H1 (cell line): ENCODE results near the gene LTF. TPM values are rescaled to one million over a fixed set of nuclear protein-coding genes. Genes with fewer than 3 reads are reported as not detected.

Experiments used
- CTCF ChIA-PET: fragments of 300-600 bp; sonication (Branson Sonifier 250); formaldehyde crosslinking; loops from one replicate; lab custom pipeline; 2021; ENCODE audit not compliant: partially characterized antibody; lab: Charles Lee
- POLR2A ChIA-PET: fragments of 300-600 bp; sonication (Branson Sonifier 250); formaldehyde crosslinking; loops from one replicate; lab custom pipeline; 2021; ENCODE audit warnings: inconsistent platforms; ENCODE audit not compliant: partially characterized antibody; lab: Charles Lee
- DNase-seq, 2 experiments: peaks; one replicate each; pipeline versions ENCODE4 v3.0.0 to v3.0.0-alpha.2; 2010 to 2022; ENCODE audit warnings: low spot score in 2 of 2, low read depth in 1 of 2, mixed read lengths in 1 of 2
- FAIRE-seq: peaks from 2 replicates; lab custom pipeline; 2011; peaks lifted over from hg19 to GRCh38; lab: Jason Lieb, UNC
- H2AFZ ChIP-seq: 2 replicates; pipeline ENCODE4 v1.8.1; 2012; ENCODE audit warnings: low read length, inconsistent platforms
- H2AK5ac ChIP-seq: 2 replicates; pipeline ENCODE4 v1.6.1; 2013; ENCODE audit warnings: low read depth, low read length
- H2BK120ac ChIP-seq: replicated peaks from 2 replicates; pipeline ENCODE3; 2013; ENCODE audit warnings: low read depth, low read length, inconsistent platforms
- H2BK12ac ChIP-seq: 2 replicates; pipeline ENCODE4 v1.6.1; 2013; ENCODE audit warnings: low read depth, low read length
- H2BK15ac ChIP-seq: 2 replicates; pipeline ENCODE4 v1.6.1; 2013; ENCODE audit warnings: low read length
- H2BK20ac ChIP-seq: 2 replicates; pipeline ENCODE4 v1.6.1; 2013; ENCODE audit warnings: low read length
- H2BK5ac ChIP-seq: 2 replicates; pipeline ENCODE4 v1.6.1; 2013; ENCODE audit warnings: low read depth, low read length
- H3K14ac ChIP-seq: 2 replicates; pipeline ENCODE4 v1.6.1; 2013; ENCODE audit warnings: inconsistent platforms; ENCODE audit not compliant: insufficient read length
- H3K18ac ChIP-seq: 2 replicates; pipeline ENCODE4 v1.6.1; 2013; ENCODE audit warnings: low read length; ENCODE audit errors: extremely low read depth
- H3K23ac ChIP-seq: 2 replicates; pipeline ENCODE4 v1.6.1; 2013; ENCODE audit warnings: inconsistent platforms; ENCODE audit not compliant: insufficient read length
- H3K23me2 ChIP-seq: 2 replicates; pipeline ENCODE4 v1.6.1; 2013; ENCODE audit warnings: low read depth, low read length
- H3K27ac ChIP-seq: 2 replicates; pipeline ENCODE4 v1.6.1; 2011; ENCODE audit warnings: low read depth, low read length, inconsistent platforms
- H3K27me3 ChIP-seq, 4 experiments: replicated peaks in 1 of 4; 1 replicate in 1 of 4; 2 replicates in 3 of 4; pipeline versions ENCODE4 v1.6.1 to v1.8.1; 2011 to 2013; ENCODE audit warnings: low read length in 3 of 4, mild to moderate bottlenecking in 3 of 4, inconsistent platforms in 2 of 4, mixed read lengths in 2 of 4, moderate library complexity in 1 of 4; ENCODE audit not compliant: control insufficient read depth in 3 of 4, insufficient read depth in 3 of 4; ENCODE audit errors: extremely low read depth in 1 of 4
- H3K36me3 ChIP-seq, 4 experiments: 2 replicates each; pipeline versions ENCODE4 v1.6.1 to v1.8.1; 2011 to 2013; ENCODE audit warnings: mild to moderate bottlenecking in 4 of 4, low read length in 3 of 4, moderate library complexity in 2 of 4, control low read depth in 1 of 4, inconsistent platforms in 1 of 4; ENCODE audit not compliant: insufficient read depth in 4 of 4, control insufficient read depth in 2 of 4
- H3K4ac ChIP-seq: replicated peaks from 2 replicates; pipeline ENCODE3; 2013; ENCODE audit warnings: low read length, low read depth, mixed read lengths, inconsistent platforms; ENCODE audit not compliant: insufficient read length
- H3K4me1 ChIP-seq, 4 experiments: replicated peaks in 1 of 4; 1 replicate in 1 of 4; 2 replicates in 3 of 4; pipeline versions ENCODE4 v1.6.1 to v1.8.1; 2011 to 2013; ENCODE audit warnings: low read length in 3 of 4, inconsistent platforms in 2 of 4, mixed read lengths in 1 of 4; ENCODE audit not compliant: insufficient read depth in 4 of 4, control insufficient read depth in 3 of 4
- H3K4me2 ChIP-seq, 2 experiments: 2 replicates each; pipeline versions ENCODE4 v1.6.1 to v1.8.1; 2011 to 2013; ENCODE audit warnings: low read depth in 2 of 2, low read length in 2 of 2, control low read depth in 1 of 2, inconsistent platforms in 1 of 2, mild to moderate bottlenecking in 1 of 2; ENCODE audit not compliant: insufficient read depth in 1 of 2
- H3K4me3 ChIP-seq, 4 experiments: fragments of 200-600, 300-600 bp in 1 of 4; sonication (generic), shearing (Covaris generic), sonication (Bioruptor Twin) in 1 of 4; 2 replicates each; pipeline versions ENCODE4 v1.5.1 to v1.8.1; 2011 to 2016; ENCODE audit warnings: low read length in 4 of 4, low read depth in 3 of 4, control low read depth in 2 of 4, inconsistent platforms in 2 of 4, mild to moderate bottlenecking in 2 of 4, mixed read lengths in 1 of 4, moderate library complexity in 1 of 4; ENCODE audit not compliant: insufficient read depth in 2 of 4; ENCODE audit errors: extremely low read depth in 1 of 4
- H3K56ac ChIP-seq: replicated peaks from 2 replicates; pipeline ENCODE3; 2013; ENCODE audit warnings: low read depth, mild to moderate bottlenecking, mixed read lengths, low read length, inconsistent platforms; ENCODE audit not compliant: insufficient read length
- H3K79me1 ChIP-seq: 2 replicates; pipeline ENCODE4 v1.6.1; 2013; ENCODE audit warnings: low read depth, low read length, control low read depth
- H3K79me2 ChIP-seq, 2 experiments: 2 replicates each; pipeline versions ENCODE4 v1.6.1 to v1.8.1; 2012 to 2013; ENCODE audit warnings: low read length in 2 of 2, mild to moderate bottlenecking in 2 of 2, inconsistent platforms in 1 of 2; ENCODE audit not compliant: insufficient read depth in 2 of 2, control insufficient read depth in 1 of 2
- H3K9ac ChIP-seq, 4 experiments: replicated peaks in 1 of 4; 1 replicate in 1 of 4; 2 replicates in 3 of 4; pipeline versions ENCODE4 v1.6.1 to v1.8.1; 2011 to 2013; ENCODE audit warnings: low read depth in 3 of 4, low read length in 3 of 4, control low read depth in 2 of 4, mild to moderate bottlenecking in 2 of 4, moderate library complexity in 2 of 4, inconsistent platforms in 1 of 4; ENCODE audit errors: extremely low read depth in 1 of 4
- H3K9me3 ChIP-seq, 2 experiments: 2 replicates each; pipeline versions ENCODE4 v1.6.1 to v1.8.1; 2012 to 2013; ENCODE audit warnings: mild to moderate bottlenecking in 2 of 2, moderate library complexity in 2 of 2, control low read depth in 1 of 2, inconsistent platforms in 1 of 2, low read depth in 1 of 2, low read length in 1 of 2, mixed read lengths in 1 of 2; ENCODE audit not compliant: insufficient read depth in 2 of 2
- H4K20me1 ChIP-seq, 2 experiments: replicated peaks in 1 of 2; 2 replicates each; pipeline versions ENCODE3 to v1.8.1; 2011 to 2013; ENCODE audit warnings: inconsistent platforms in 2 of 2, low read length in 2 of 2, mild to moderate bottlenecking in 1 of 2; ENCODE audit not compliant: insufficient read depth in 2 of 2, control insufficient read depth in 1 of 2
- H4K5ac ChIP-seq: 2 replicates; pipeline ENCODE4 v1.6.1; 2013; ENCODE audit warnings: low read length, low read depth, mixed read lengths, inconsistent platforms; ENCODE audit not compliant: insufficient read length
- H4K8ac ChIP-seq: 2 replicates; pipeline ENCODE4 v1.8.0; 2013; ENCODE audit warnings: mild to moderate bottlenecking, moderate library complexity, low read length, inconsistent platforms; ENCODE audit not compliant: insufficient read depth; ENCODE audit errors: extremely low read depth
- H4K91ac ChIP-seq: replicated peaks from 2 replicates; pipeline ENCODE3; 2013; ENCODE audit warnings: low read length, mixed read lengths, inconsistent platforms; ENCODE audit not compliant: insufficient read length
- CHD2 ChIP-seq: IDR thresholded peaks from 2 replicates; pipeline ENCODE4 v1.6.1; 2012; ENCODE audit warnings: low read length, improper control_type of control experiment
- CTCF ChIP-seq, 3 experiments: IDR thresholded peaks; 1 replicate in 2 of 3; 2 replicates in 1 of 3; pipeline versions ENCODE4 v1.5.1 to v1.6.1; 2011; ENCODE audit warnings: low read length in 3 of 3, mild to moderate bottlenecking in 3 of 3, inconsistent platforms in 2 of 3, low read depth in 1 of 3, moderate library complexity in 1 of 3; ENCODE audit not compliant: insufficient read depth in 1 of 3; ENCODE audit errors: control extremely low read depth in 1 of 3
- FOSL1 ChIP-seq: IDR thresholded peaks from 2 replicates; pipeline ENCODE4 v1.6.1; 2011; ENCODE audit warnings: mild to moderate bottlenecking, low read depth, low read length, moderate library complexity; ENCODE audit not compliant: insufficient read depth
- KDM1A ChIP-seq: fragments of 200-600, 300-600 bp; sonication (generic); IDR thresholded peaks from 2 replicates; pipeline ENCODE4 v1.7.1; 2016; ENCODE audit warnings: mild to moderate bottlenecking, low read length, borderline replicate concordance
- NRF1 ChIP-seq: IDR thresholded peaks from 2 replicates; pipeline ENCODE4 v1.6.1; 2011; ENCODE audit warnings: mild to moderate bottlenecking, low read depth, low read length, improper control_type of control experiment
- RAD21 ChIP-seq, 2 experiments: IDR thresholded peaks in 1 of 2; conservative IDR thresholded peaks in 1 of 2; 2 replicates each; pipeline ENCODE4 v1.6.1; 2011; ENCODE audit warnings: low read depth in 2 of 2, low read length in 2 of 2, improper control_type of control experiment in 1 of 2, inconsistent platforms in 1 of 2, mild to moderate bottlenecking in 1 of 2, moderate library complexity in 1 of 2
- RBBP5 ChIP-seq: IDR thresholded peaks from 2 replicates; pipeline ENCODE4 v1.7.1; 2012; ENCODE audit warnings: low read depth, mild to moderate bottlenecking, inconsistent platforms, low read length, moderate library complexity, borderline replicate concordance
- SP4 ChIP-seq: IDR thresholded peaks from 2 replicates; pipeline ENCODE4 v1.6.1; 2012; ENCODE audit warnings: low read length, inconsistent platforms
- TAF7 ChIP-seq: optimal IDR thresholded peaks from 2 replicates; pipeline ENCODE3; 2011; ENCODE audit warnings: low read depth, mild to moderate bottlenecking, inconsistent platforms, low read length, moderate library complexity, borderline replicate concordance
- WGBS, 2 experiments: shearing (Covaris generic) in 1 of 2; methylation state at CpG; one replicate each; pipeline versions ENCODE4 v1.1.6 to v1.1.7; 2013 to 2015; ENCODE audit warnings: low lambda C conversion rate in 2 of 2, mixed read lengths in 2 of 2, inconsistent platforms in 1 of 2, low coverage in 1 of 2, missing lambda C conversion rate in 1 of 2; ENCODE audit not compliant: insufficient replicate concordance in 2 of 2, insufficient coverage in 1 of 2, insufficient read length in 1 of 2; ENCODE audit errors: extremely low coverage in 1 of 2, missing lambda C conversion rate in 1 of 2; 5-methylcytosine and 5-hydroxymethylcytosine counted together
- polyA plus RNA-seq, 7 experiments: library from polyadenylated mRNA; depleted of rRNA in 3 of 7; stranded (reverse) in 5 of 7; unstranded in 2 of 7; fragments of >200 nt in 5 of 7; fragments of 200-250 nt in 2 of 7; gene quantifications; 1 replicate in 5 of 7; 2 replicates in 1 of 7; 4 replicates in 1 of 7; pipeline versions ENCODE4 v1.2.1 to v1.2.3, GENCODE V29; 2011 to 2013; ENCODE audit warnings: missing spikeins in 2 of 7, mixed read lengths in 2 of 7
- total RNA-seq: library from RNA; stranded (reverse); fragmentation: NEBNext Ultra II Directional; extraction: Animal tissue kit (Norgen Biotek cat#: 25700); gene quantifications from 2 replicates; pipeline ENCODE4 v1.2.1, GENCODE V29; 2021

Gene LTF
- total and polyA plus RNA-seq, 2 of the 8 experiments (the other 6 are each of a cell fraction or from before 2014, with no cell fraction given) = 0.23 to 0.99 TPM

- Histone ChIP-seq H3K14ac (no peak overlapping the region), H3K4me2 (no peak overlapping the region), H3K23ac (no peak overlapping the region), H3K9ac (no peak overlapping the region), H3K18ac (no peak overlapping the region), H4K20me1 (no peaks in the 10 kb centered on the region), H3K4me3 (no peak overlapping the region), H3K79me1 (no peaks in the 10 kb centered on the region), H4K91ac (no peak overlapping the region), H2AK5ac (no peak overlapping the region), H3K23me2 (no peaks in the 10 kb centered on the region), H3K27me3 (no peaks in the 10 kb centered on the region; a peak in 1 of 7 replicates), H4K8ac (no peak overlapping the region), H2BK15ac (no peak overlapping the region), H3K4ac (no peak overlapping the region), H3K36me3 (no peaks in the 10 kb centered on the region), H3K4me1 (no peaks in the 10 kb centered on the region), H2BK20ac (no peak overlapping the region), H2BK5ac (no peak overlapping the region), H3K9me3 (no peaks in the 10 kb centered on the region), H2BK120ac (no peak overlapping the region), H4K5ac (no peak overlapping the region), H3K79me2 (no peaks in the 10 kb centered on the region), H3K27ac (no peak overlapping the region), H2AFZ (no peak overlapping the region), H2BK12ac (no peak overlapping the region), H3K56ac (no peak overlapping the region)
- ChIA-PET POLR2A (no interaction called here), CTCF (interaction anchor here (0.6 to 5.3 kb wide), 8 partner anchors 12 to 277 kb away, joined by 3 to 31 read pairs (median 8); partner anchors contain the start of gene CCR1)
- 85% methylated on average over 7 of the region's 7 CpGs; no CpG with 5 or more reads in 1 of the 2 experiments for WGBS, 2 experiments
- DNase-seq (no peak), FAIRE-seq (no peak)
- TF ChIP-seq RBBP5 (no peak), CHD2 (no peak), CTCF (IDR thresholded peaks at IDR 0.05; ENCODE audit: control extremely low read depth in 1 of 3, insufficient read depth in 1 of 3, low read depth in 1 of 3, low read length in 3 of 3) (peak in 2 of 3 experiments; percentile 14 to 27; a peak in 2 of 4 replicates), SP4 (no peak), FOSL1 (no peak), NRF1 (no peak), KDM1A (no peak), RAD21 (IDR thresholded peaks at IDR 0.05 in 1 of 2, conservative IDR thresholded peaks at IDR 0.05 in 1 of 2; ENCODE audit: low read depth in 2 of 2, low read length in 2 of 2) (peak; percentile 16 to 42; a peak in 2 of 4 replicates), TAF7 (no peak)
Observed at GRCh38 chr3:46408853-46409252, 55.9 kb downstream of the LTF start.
